GM18867 (cell line): ENCODE measurements around the gene NME4.
"Not testable (repeated sequence)": the region's sequence is repeated elsewhere in the genome, so short reads cannot be mapped to it uniquely, and the experiment has no call there.

ENCODE experiments used
- ATAC-seq: cut with Tn5 transposase; IDR thresholded peaks from one replicate; pipeline ENCODE4 v1.9.1; 2021; ENCODE audit warnings: mild to moderate bottlenecking, moderate library complexity; ENCODE audit not compliant: unreplicated experiment

Gene NME4

DNA sequence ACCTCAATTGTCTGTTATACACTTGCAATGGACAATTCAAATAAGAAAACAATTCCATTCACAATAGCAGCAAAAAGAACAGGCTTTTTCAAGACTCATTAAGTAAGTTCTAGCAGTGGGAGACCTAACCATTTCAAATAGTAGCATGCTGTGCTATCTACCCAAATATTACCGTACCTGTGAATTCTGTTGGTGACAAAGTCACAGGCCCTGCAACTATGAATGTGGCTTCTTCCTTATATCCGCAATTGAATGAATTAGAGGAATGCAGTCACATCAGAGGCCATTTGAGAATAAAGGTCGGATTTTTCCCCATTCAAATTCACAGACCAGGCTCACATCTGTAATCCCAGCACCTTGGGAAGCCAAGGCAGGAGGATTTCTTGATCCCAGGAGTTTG lies 800 bp upstream of the NME4 start:
- ATAC-seq, result no peak

DNA sequence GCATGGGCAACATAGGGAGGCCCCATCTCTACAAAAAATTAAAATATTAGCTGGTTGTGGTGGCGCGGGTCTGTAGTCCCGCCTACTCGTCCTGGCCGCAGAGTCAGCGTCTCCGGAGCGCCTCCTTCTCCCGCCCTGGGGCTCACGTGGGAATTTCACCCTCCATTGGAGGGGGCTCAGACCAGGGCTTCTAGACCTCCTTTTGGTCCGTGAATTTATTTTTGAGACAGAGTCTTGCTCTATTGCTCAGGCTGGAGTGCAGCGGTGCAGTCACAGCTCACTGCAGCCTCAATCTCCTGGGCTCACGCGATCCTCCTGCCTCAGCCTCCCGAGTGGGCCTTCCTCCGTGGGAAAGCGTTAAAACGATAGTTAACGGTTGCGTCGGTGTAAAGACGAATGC lies 394 bp upstream of the NME4 start:
- ATAC-seq, result no peak

- ATAC-seq, result no peak
These were observed 835 bp downstream of the NME4 start for GRCh38 chr16:397736-398332.

DNA sequence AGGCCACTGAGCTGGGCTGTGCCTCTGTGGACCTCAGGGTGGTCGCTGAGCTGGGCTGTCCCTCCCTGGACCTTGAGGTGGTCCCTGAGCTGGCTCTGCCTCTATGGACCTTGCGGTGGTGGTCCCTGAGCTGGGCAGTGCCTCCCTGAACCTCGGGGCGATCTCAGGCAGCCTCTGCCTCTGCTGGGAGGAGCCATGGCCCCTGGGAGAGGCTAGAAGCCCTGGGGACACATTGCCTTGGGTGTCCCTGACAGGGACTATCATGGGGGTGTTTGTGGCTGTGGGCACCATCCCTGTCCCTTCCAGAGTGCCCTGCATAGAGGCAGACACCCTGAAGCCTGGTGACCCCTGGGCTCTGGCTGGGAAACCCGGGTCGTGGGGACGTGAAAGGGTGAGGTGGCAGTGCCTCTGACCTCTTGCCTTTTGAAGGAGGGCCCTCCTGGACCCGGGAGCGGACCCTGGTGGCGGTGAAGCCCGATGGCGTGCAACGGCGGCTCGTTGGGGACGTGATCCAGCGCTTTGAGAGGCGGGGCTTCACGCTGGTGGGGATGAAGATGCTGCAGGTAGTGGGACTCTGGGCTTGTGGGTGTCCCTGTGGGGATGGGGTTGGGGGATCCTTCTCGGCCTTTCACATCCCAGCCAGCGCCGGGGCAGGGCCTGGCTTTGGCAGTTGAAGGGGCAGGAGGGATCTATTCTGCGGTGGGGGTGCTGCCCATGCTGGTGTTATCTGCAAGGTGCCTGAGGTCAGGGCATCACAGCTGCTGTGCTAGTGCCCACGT lies 1.8 kb downstream of the NME4 start:
- no peak for ATAC-seq

DNA sequence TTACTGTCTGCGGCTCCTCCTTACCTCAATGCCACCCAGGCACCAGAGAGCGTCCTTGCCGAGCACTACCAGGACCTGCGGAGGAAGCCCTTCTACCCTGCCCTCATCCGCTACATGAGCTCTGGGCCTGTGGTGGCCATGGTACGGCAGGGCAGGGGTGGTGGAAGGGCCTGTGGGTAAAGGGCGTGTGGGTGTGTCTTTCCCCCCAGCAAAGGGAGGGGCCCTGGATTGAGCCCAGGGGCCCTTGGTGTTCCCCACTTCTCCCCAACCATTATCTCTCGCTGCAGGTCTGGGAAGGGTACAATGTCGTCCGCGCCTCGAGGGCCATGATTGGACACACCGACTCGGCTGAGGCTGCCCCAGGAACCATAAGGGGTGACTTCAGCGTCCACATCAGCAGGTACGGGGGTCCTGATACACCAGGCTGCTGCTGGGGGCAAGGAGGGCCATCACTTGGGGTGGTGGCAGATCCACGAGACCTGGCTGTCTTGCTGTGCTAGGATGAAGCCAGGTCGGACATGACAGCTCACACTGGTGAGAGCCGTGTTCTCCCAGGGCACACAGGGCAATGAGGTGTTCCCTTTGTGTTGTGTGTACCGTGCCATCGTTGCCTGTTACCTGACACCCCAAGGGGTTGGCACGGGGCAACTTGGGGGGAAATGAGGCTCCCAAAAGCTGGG lies 2.5 kb downstream of the NME4 start:
- no peak for ATAC-seq

GRCh38 chr16:400061-400591 lies 3.1 kb downstream of the NME4 start:
- ATAC-seq, result no peak

DNA sequence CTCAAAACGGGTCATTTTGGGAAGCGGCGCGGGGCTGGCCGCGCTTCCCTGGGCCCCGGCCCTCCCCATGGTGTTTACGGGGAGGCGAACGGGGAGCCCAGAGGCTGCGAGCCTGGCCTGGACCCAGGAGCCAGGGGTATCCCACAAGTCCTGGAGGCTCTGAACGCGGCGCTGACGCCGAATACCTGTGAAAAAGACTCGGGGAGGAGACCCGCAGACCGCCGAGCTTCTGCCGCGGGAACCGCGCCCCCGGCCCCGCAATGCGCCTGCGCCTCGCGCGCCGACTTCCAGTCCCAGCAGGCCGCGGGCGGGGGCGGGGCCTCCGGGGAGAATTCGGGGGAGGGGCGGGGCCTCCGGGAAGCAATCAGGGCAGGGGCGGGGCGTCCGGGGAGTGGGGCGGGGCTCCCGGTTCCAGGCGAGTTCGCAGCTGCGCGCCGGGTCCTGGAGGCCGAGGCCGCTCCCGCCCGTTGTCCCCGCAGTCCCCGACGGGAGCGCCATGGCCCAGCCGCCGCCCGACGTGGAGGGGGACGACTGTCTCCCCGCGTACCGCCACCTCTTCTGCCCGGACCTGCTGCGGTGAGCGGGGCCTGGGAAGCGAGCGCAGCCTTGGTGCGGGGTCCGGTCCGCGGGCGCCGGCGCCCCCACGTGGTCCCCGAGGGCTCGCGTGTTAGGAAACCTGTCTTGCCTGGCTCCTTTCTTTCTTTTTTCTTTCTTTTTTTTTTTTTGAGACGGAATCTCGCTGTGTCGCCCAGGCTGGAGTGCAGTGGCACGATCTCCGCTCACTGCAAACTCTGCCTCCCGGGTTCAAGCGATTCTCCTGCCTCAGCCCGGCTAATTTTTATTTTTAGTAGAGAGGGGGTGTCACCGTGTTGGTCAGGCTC lies 4.7 kb downstream of the NME4 start, which contains the start of gene DECR2:
Gene DECR2, plus strand, starts transcription at position 418 of the 881 bp plus-strand sequence. Its CDS starts 79 bp downstream, at position 497.
- peak; percentile 49 for ATAC-seq

DNA sequence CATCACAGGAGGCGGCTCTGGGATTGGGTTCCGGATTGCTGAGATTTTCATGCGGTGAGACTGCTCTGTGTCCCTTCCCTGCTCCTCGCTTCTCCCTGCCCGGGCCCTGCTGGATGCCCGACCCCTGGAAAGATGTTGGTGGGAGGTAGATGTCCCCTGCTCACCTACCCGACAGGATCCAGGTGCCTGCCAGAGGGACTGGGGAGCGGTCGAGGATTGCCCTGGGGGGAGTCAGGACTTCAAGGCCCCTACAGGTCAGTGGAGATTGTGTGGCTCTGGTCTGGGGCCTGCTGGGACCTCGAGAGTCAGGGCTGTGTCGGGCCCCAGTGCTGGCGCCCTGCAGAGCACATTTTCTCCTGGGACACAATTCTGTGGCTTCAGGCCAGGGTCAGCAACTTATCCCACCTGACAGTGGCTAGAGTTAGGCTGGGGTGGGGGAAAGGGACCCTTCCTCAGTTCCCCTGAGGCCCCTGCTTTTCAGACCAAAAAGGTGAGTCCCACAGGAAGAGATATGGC lies 8.0 kb downstream of the NME4 start:
- no peak for ATAC-seq

DNA sequence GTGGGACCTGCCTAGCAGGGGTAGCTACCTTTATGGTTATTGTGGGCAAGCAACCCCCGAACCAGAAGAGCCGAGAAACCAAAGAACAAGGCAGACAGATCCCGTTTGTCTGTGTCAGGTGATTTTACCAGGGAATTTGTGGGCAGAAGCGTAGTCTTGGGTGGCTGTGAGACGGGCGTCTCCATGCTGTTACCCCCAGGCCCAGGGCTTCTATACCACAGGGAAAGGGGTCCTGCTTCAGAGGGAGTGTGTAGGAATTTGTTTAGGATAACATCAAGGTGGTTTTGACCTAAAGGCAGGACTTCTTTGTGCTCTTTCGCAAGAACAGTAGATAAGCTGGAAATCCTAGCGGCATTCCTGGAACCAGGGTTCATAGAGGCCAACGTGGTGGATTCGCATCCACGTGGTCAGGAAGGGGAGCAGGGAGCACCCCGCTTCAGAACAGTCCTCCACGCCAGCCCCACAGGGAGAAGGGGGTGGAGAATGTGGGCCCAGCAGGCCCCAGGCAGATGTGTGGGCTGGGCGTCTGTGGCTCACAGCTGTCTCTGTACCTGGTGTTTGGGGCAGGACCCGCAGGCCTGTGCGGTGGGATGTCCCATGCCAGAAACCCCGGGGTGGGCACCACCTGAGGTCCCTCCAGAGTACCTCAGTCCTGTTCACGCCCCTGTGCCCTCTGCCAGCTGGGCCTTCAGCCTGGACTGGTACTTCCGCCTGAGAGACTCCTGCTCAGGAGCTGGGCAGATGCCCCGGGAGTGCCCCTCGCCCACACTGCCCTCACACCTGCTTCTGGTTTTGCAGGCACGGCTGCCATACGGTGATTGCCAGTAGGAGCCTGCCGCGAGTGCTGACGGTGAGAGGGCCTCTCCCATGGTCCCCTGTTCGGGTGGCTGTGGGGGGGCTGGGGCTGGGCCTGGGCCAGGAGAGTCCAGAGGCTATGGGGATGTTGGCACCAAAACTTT lies 8.8 kb downstream of the NME4 start:
- no peak for ATAC-seq

DNA sequence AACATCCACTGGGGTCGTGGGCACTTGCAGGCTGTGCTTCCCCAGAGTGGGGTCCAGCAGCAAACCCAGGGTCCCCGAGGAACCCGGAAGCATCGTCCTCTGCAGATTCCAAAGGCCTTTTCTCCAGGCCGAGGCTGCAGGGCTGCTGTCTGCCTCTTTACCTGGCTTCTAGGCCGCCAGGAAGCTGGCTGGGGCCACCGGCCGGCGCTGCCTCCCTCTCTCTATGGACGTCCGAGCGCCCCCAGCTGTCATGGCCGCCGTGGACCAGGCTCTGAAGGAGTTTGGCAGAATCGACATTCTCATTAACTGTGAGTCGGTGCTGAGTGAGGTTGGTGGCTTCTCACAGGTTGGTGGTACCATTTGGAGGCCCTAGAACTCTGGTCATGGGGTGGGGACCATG lies 10.3 kb downstream of the NME4 start:
- ATAC-seq, result no peak

DNA sequence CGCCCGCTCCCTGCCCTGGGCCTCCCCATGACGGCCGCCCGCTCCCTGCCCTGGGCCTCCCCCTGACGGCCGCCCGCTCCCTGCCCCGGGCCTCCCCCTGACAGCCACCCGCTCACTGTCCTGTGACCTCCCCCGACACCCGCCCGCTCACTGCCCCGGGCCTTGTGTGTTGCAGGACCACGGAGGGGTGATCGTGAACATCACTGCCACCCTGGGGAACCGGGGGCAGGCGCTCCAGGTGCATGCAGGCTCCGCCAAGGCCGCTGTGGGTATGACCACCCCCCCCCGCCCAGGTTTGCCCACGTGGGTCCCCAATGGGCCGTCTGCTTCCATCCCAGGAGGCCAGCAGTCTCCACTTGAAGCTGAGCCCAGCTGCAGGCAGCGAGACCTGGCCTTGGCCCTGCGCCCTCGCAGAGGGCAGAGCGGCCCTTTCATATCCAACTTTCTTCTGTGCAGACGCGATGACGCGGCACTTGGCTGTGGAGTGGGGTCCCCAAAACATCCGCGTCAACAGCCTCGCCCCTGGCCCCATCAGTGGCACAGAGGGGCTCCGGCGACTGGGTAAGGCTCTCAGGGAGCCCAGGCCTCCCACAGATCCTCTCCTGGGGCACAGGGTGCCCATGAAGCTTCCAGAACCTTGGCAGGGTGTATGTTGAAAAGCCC lies 13.6 kb downstream of the NME4 start:
- ATAC-seq, result no peak

DNA sequence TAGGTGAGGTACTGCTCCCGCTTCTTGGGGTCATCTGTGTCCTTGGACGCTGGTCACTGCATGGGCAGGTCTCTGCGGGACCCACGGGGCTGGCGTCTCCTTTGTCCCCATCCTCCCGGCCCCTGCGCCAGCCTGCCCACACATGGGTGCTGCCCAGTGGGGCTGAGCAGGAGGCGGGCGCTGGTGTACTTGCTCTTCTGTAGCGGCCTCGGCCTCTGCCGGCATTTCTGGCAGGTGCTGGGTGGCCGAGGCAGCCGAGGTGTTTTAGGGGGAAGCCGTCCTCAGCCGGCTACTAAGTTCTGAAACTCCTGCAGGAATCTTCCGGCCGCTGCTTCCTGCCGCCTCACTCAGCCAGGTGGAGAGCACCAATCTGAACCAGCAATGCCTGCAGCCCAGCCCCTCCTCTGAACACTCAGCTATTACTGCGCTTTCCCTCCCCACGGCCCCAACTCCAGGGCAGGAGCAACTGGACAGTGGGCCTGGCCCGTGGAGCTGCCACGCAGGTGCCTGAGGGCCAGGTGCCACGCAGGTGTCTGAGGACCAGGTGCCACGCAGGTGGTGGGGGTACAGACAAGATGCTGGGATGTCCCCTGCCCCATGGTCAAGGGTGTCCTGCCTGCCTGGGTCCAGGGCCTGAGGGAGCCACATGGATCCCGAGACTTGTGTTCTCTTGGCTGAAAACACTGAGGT lies 14.7 kb downstream of the NME4 start:
- ATAC-seq, result no peak

- no peak for ATAC-seq
These were observed 17.6 kb downstream of the NME4 start for GRCh38 chr16:414395-415169.

- ATAC-seq, result not testable (repeated sequence)
These were observed 18.1 kb downstream of the NME4 start for GRCh38 chr16:415170-415498.

DNA sequence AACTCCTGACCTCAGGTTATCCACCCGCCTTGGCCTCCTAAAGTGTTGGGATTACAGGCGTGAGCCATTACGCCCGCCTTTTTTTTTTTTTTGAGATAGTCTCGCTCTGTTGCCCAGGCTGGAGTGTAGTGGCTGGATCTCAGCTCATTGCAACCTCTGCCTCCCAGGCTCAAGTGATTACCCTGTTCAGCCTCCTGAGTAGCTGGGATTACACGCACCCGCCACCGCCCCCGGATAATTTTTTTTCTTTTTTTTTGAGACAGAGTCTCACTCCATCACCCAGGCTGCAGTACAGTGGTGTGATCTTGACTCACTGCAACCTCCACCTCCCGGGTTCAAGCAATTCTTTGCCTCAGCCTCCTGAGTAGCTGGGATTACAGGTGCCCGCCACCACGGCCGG lies 25.2 kb downstream of the NME4 start:
- ATAC-seq, result not testable (repeated sequence)

- no peak for ATAC-seq
These were observed 27.1 kb downstream of the NME4 start for GRCh38 chr16:424033-424622.

DNA sequence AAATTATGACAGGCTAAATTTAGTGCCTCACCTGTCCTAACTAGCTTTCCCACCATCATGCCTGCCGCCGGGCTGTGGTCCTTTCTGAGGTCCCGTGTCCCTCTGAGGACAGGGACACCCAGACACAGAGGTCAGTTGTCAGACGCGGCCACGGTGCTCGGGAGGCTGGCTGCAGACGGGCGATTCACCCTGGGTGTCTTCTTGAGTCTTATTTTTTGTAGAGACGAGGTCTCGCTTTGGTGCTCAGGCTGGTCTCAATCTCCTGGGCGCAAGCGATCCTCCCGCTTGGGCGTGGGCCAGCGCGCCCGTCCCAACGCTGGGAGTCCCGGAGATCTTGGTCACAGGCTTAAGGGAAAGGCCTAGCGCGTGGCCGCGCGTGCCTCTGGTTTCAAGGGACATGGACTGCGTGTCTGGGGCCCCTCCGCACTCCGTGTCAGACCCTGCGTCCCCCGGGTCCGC lies 27.7 kb downstream of the NME4 start:
- no peak for ATAC-seq
